GM12865 (cell line): Measurements from ENCODE around the gene PDE4C.
A peak's percentile ranks its signal among the peaks of the same experiment; 100 is the strongest.

Experiments used
- DNase-seq: peaks from one replicate; pipeline ENCODE4 v3.0.0; 2010; ENCODE audit warnings: low read depth
- H3K4me3 ChIP-seq: 2 replicates; pipeline ENCODE4 v1.5.1; 2011; ENCODE audit warnings: mild to moderate bottlenecking, low read depth, low read length, control low read depth
- TF ChIP-seq, protein P1 (sequence below): IDR thresholded peaks from 2 replicates; pipeline ENCODE4 v1.5.1; 2011; ENCODE audit warnings: low read length, control low read depth, low read depth, inconsistent platforms; ENCODE audit not compliant: insufficient read depth; ENCODE audit errors: missing control alignments

The PDE4C gene

DNA sequence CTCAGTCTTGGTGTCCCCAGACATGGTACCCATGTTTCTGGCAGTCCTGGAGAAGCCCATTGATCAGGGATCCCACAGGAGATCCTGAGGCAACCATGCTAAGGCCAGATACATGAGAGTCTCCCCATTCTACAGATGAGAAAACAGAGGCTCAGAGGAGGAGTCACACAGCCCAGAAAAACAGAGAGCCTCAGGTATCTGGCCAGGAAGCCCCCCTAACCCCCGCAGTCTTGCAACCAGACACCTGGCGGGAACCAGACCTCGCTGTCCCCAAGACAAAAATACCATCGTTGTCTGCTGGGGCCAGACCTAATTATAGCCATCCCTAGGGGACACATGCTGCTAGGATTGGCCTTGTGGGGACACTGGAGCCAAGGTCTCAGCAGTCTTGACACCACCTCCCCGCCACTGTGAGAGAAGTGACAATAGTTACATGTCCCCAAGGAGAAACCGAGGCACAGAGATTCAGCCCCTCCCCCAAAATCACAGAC, 1.6 kb upstream of the PDE4C start:
- DNase-seq = no peak
- TF ChIP-seq, protein P1, sequence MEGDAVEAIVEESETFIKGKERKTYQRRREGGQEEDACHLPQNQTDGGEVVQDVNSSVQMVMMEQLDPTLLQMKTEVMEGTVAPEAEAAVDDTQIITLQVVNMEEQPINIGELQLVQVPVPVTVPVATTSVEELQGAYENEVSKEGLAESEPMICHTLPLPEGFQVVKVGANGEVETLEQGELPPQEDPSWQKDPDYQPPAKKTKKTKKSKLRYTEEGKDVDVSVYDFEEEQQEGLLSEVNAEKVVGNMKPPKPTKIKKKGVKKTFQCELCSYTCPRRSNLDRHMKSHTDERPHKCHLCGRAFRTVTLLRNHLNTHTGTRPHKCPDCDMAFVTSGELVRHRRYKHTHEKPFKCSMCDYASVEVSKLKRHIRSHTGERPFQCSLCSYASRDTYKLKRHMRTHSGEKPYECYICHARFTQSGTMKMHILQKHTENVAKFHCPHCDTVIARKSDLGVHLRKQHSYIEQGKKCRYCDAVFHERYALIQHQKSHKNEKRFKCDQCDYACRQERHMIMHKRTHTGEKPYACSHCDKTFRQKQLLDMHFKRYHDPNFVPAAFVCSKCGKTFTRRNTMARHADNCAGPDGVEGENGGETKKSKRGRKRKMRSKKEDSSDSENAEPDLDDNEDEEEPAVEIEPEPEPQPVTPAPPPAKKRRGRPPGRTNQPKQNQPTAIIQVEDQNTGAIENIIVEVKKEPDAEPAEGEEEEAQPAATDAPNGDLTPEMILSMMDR = no peak
- H3K4me3 ChIP-seq = no peak overlapping the region

DNA sequence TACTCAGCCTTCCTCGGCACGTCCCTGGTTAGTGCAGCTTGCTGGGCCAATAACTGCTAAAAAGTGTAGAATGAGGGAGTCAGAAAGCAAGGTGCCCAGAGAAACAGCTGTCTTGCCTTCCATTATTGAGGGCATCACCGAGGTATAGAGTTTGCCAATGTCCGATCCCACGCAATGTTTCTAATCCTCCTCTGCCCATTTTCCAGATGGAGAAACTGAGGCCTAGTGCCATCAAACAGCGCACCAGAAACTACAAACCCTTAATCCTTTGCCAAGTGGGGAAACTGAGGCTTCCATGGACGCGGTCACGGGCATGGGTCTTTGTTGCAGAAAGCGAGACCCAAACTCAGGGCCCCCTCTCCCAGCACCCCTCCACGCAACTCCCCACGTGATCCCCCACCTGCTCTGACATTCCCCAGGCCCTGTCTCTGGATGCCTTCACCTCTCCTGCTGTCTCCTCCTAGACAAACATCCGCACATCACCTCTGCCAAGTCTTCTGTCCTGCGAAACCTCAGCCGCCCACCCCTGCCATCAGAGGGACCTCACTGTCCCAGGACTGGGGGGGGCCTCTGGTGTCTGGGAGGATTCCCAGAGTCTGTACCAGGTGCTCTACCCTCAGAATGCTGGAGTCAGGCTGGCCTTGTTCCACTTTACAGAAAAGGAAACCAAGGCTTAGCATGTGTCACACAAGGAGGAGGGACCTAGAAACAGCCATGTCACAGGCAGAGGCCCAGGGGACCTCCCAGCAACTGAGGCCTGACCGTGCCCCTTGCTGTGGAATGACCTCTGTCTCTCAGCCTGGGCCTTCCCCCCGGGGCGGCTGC, 930 bp upstream of the PDE4C start:
- peak; percentile 26 for DNase-seq
- TF ChIP-seq, protein P1 = no peak
- no peak overlapping the region for H3K4me3 ChIP-seq

DNA sequence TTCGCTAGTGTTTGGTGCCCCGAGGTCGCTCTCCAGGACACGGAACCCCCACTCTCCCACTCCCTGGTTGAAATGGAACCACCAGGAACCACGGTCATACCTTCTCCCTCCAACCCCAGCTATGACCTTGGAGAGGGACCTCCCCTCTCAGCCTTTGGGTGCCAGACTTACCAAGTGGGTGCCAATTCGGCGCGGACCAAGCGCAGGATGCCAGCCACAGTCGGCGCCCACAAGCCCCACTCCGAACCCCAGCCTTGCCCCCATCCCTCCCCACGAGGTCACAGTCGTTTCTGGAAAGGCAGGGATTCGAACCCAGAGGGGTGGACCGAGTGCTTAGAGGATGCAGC, 910 bp downstream of the PDE4C start:
- no peak overlapping the region; the same call in 1 of the 2 replicates for H3K4me3 ChIP-seq
- TF ChIP-seq, protein P1 = no peak
- DNase-seq = no peak

DNA sequence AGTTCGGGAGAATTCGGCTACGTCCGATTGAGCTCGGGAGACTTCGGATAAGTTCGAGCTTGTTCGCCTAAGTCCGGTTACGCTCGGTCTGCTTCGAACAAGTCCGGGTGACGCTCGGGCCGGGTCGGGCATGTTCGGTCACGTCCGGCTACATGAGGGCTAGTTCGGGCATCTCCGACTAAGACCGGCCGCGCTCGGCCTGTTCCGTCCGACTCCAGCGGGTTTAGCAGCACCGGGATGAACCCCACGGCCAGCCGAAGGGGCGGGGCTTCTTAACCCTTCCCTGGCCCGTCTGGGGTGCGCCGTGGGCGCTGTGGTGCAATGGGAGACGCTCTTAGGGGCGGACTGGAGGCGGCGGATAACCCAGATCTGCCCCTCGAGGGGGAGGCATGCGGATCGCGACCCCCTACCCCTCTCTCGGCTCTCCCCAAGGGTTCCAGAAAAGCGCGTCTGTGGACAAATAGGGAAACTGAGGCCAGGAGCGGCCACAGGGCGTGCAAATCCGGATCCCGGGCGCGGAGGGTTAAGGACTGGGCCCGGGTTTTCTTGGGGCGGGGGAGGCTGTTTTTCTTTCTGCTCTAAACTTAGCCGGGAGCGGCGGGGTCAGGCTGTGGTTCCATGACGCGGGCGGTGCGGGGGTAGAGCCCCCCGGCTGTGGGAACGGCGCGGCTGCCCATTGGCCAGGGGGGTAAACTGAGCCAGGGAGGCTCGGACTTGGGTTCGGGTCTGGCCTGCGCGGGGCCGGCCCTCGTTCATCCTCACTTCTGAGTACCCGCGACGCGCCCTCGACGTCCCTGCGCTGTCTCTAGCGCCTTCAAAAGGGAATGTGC, 1.5 kb downstream of the PDE4C start:
- peak; percentile 99 for DNase-seq
- TF ChIP-seq, protein P1 = no peak
- H3K4me3 ChIP-seq = peak overlapping the region; percentile 42

DNA sequence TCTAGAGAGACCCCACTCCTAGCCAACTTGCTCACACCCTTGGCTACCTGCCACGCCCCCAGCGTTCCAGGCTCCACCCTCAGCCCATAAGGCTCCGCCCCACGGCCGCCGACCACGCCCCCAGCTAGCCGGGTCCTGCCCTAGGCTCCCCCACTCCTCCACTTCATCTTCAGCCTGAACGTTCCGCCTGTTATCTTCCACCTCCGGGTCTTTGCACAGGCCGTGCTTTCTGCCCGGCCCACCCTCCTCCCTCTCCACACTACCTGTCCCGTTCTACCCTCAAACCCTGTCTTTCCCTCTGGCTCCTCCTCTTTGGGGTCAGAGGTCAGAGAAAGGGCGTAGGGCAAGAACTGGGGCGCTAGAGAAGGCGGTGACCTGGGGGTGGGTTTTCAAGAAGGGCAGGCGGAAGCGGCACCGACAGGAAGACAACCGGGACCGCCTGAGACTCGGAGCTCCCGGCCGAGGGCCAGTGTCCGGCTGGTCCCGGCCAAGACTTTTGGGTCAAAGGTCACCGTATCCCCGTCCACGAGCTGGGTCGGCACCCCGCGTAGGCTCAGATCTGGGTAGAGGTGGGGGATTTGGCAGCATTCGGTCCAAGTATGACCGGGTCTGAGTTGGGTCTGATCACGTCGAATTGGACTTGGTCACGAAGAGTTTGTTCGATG, 2.2 kb downstream of the PDE4C start:
- TF ChIP-seq, protein P1 = no peak
- DNase-seq = peak; percentile 39
- H3K4me3 ChIP-seq = peak overlapping the region; percentile 39

DNA sequence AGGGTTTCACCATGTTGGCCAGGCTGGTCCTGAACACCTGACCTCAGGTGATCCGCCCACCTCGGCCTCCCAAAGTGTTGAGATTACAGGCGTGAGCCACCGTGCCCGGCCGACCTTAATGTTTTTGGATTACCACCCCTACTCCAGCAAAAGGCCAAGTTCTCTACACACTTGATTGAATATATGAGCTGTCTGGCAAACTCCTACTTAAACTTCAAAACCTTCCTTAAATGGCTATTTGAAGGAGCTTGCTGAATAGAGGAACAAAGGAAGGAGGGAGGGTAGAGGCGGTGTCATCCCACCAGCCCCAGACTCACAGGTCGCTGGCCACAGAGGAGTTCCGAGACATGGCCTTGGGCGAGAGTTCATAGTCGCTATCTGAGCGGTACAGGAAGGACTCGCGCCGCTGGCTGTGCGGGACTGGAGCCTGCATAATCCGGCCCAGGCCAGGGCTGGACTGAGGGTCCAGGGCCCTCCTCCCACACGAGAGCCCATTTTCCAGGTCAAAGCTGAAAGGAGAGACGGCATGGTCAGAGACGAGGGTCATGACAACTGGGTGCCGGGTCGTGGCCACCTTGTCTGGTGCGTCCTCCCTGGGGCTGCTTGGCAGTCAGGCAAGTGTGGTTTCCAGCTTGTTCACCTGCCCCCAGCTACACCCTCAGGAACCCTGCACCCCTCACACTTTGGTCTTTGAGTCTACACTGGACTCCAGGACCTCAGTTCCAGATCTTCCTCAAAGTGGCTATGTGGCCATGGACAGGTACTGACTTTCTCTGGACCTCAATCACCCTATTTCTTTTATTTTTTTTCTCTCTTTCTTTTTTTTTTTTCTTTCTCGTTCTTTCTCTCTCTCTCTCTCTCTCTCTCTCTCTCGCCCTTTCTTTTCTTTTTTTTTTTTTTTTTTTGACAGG, 4.2 kb downstream of the PDE4C start:
- DNase-seq = no peak
- H3K4me3 ChIP-seq = no peak overlapping the region
- TF ChIP-seq, protein P1 = no peak
